GM18868 (cell line): Measurements from ENCODE around the gene ATP9B.
"Not testable (repeated sequence)": the region's sequence is repeated elsewhere in the genome, so short reads cannot be mapped to it uniquely, and the experiment has no call there.

Experiments
- ATAC-seq: cut with Tn5 transposase; IDR thresholded peaks from one replicate; pipeline ENCODE4 v1.9.1; 2021; ENCODE audit warnings: mild to moderate bottlenecking, moderate library complexity; ENCODE audit not compliant: unreplicated experiment

ATP9B gene

DNA sequence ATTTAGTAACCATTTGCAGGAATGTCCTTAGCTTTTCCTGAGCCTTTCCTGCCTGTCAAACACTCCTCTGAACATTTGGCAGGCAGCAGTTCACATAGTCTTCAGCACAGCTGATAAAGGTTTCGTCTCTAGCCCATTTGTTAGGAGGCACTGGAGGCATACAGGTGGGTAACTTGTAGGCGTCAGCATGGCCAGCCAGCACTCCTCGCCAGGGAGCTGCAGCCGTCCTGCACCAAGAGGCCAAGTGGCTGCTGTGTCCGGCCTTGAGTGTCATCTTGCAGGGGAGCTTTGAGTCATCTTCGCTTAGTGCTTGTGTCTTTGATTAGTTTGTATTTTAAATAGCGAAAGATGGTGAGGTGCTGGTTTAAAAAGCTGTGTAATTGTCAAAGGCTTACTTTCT is 206.3 kb downstream of the ATP9B start:
- ATAC-seq, result peak; percentile 40

DNA sequence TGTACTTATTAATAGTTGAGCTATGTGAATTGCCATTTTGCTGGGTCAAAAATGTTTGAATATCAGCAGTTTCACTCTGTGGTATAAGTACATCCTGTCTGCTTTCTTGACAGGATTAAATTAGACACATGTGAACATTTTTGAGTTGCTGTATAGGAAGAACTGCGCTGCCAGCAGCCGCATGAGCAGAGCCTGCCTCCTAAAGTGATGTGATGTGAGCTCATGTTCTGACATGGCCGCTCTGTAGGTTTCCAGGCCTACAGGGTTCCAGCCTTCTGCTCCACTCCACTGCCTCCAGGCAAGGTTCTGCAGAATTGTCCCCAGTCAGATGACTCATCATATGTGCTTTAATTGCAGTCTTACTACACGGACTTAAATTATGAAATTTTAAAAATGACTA is 206.8 kb downstream of the ATP9B start:
- ATAC-seq, result peak; percentile 91

DNA sequence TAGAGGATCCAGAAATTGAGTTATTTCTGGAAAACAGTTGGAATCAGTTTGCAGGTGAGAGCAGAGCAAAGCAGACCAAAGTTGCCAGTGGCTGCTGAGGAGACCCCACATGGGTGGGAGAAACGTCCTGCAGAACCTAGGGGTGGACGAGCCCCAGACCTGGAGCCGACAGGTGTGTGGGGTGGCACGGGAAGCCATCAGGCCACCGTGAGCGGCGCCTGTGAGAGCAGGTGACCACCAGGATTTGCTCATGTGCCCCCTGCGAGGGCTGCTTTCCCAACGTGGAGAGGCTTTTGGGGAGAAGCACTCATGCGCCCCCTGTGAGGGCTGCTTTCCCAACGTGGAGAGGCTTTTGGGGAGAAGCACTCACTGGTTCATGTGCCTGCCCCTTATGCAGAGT is 209.7 kb downstream of the ATP9B start:
- ATAC-seq, result no peak

DNA sequence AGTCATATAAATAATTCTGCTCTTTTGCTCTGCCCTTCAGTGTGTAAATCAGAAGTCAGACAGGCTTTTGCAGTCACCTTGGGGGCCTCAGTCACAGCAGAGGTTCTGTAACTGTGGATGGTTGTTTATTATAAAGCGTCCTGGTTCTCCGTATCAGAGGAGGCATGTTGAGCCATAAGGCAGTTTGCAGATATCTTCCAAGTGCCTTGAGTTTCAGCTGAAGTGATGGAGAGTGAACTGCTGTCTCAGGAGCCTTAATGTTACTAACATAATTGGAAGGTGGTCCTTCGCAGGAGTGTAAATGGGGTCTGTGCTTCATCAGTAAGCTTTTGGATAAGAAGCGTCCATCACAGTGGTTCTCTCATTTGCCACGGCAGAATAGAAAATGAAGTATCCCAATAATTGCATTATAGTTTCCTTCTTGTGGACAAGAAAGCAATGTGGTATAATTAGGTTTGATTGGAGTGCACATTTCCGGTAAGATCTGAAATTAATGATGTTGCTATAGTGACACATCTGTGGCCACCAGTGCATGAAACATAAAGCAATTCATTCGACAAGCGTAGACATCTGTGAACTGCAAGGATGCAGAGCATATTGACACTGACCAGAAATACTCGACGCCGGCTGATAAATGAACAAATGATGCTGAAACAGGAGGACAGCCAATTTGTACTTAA is 214.1 kb downstream of the ATP9B start:
- no peak for ATAC-seq

DNA sequence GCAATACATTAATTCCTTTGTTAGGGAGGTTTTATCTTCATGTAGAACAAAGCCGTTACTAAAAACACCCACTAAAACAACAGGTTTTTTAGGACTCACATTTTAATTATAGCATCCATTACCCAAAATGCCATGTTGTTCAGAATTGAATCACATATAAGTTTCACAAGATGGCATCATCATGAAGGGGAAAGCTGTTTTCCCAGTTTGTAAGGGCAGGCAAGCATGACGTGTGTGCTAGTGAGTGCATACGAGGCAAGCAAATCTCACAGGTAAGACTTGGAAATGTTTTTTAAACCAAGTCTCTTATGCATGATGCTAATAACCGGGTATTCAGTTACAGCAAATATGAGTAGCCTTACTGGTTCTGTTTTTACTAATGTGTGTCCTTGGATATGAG is 214.7 kb downstream of the ATP9B start:
- ATAC-seq, result no peak

DNA sequence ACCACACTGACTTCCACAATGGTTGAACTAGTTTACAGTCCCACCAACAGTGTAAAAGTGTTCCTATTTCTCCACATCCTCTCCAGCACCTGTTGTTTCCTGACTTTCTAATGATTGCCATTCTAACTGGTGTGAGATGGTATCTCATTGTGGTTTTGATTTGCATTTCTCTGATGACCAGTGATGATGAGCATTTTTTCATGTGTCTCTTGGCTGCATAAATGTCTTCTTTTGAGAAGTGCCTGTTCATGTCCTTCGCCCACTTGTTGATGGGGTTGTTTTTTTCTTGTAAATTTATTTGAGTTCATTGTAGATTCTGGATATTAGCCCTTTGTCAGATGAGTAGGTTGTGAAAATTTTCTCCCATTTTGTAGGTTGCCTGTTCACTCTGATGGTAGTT is 216.0 kb downstream of the ATP9B start:
- not testable (repeated sequence) for ATAC-seq

DNA sequence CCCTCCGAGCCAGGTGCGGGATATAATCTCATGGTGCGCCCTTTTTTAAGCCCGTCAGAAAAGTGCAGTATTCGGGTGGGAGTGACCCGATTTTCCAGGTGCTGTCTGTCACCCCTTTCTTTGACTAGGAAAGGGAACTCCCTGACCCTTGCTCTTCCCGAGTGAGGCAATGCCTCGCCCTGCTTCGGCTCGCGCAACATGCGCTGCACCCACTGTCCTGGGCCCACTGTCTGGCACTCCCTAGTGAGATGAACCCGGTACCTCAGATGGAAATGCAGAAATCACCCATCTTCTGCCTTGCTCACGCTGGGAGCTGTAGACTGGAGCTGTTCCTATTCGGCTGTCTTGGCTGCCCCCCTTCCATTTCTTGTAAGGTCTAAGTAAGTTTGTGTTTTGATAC is 221.2 kb downstream of the ATP9B start:
- ATAC-seq, result not testable (repeated sequence)

DNA sequence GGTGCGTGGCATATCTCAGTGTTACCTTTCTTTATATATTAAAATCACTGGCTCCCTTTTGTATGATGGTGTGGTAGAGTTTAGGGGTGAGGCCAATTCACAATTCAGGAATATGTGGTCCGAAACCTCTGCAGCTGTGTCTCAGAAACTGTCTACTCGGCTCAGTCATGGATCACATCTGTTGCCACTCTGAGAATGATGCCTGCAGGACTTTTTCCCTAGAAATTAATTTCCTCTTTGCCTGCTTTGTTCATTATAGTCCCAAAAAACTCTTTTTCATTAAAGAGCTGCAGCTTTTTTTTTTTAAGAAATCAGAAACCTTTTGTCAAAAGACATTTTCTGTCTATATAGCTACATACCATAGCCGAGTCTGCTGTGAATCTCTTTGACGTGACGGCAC is 221.7 kb downstream of the ATP9B start:
- ATAC-seq, result no peak

DNA sequence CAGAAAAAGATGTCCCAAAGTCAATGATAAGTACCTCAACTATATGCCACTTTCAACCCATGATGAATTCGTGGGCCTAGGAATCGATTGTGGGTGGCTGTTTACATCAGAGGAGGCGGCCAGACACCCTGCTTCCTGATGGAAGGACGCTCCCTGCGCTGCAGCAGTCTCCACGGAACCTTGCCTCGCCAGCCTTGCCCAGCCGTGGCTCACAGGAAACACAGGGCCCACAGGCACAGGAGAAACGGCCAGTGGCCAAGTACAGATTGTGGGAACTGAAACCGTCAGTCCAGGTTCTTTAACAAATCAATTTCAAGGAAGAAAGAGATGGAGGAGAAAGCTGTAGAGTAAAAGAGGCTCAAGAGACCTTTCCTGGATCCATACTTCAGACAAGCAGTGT is 225.0 kb downstream of the ATP9B start:
- no peak for ATAC-seq

DNA sequence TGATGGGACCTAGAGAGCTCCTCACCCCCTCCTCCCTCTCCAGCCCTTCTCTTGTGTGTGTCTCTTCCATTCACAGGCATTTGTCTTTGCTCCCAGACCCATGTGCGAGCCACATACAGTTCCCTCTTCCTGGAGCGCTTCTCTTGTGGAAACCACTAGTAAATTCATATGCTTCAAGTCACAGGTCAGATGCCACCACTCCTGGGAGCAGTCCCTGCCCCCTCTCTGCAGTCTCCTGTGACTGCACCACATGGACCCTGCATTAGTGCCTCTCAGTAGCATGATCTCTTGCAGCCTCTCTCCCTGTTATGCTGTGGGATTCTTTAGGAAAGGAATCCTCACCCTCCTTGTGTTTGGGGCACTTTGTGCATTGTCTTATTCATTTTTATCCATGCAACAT is 230.1 kb downstream of the ATP9B start:
- ATAC-seq, result no peak

DNA sequence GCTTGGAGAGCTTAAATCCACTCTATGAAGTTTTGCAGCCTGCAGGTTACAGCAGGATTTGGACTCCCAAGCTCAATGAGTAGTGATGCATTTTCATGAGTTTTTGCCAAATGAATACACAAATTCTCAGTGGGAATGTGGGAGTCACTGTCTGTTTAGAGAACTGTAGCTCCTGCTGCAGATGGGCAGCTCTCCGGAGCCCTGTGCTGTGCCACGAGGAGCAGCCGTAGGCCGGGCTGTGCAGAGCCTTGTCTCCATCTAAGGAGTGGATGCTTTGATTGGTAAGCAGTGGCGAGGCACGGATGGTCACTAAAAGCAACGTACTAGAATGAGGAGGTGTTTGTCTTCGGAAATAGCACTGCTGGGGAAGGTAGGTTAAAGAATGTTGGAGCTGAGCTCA is 230.5 kb downstream of the ATP9B start:
- no peak for ATAC-seq

DNA sequence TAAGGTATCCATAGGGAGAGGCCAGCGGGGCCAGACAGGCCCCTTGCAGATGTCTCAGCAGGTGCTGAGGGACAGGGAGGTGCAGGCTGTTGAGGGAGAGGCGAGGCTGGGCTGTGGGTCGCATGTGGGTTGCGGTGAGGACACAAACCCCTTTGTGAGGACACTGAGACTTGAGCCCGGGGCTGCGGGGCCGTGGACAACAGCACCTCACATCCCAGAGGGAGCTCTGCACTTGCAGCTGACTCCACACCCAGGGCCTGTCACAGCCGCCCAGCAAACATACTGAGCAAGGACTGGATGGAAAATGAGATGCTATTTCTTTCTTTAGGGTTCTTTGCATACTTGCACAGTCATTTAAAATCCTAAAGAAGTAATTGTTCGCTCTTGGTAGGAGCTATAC is 231.2 kb downstream of the ATP9B start:
- ATAC-seq, result no peak

DNA sequence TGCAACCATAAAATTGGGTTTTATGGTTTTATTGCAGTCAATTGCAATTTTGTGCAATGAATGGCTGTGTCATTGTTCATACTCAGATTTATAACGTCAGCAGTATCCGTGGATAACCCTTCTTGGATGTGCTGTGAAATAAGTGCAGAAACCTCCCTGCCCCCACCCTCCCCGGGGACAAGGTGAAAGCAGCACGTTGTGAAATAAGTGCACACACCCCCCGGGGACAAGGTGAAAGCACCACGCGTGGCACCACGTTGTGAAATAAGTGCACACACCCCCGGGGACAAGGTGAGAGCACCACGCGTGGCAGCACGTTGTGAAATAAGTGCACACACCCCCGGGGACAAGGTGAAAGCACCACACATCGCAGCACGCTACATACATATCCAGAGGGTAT is 232.9 kb downstream of the ATP9B start:
- no peak for ATAC-seq

DNA sequence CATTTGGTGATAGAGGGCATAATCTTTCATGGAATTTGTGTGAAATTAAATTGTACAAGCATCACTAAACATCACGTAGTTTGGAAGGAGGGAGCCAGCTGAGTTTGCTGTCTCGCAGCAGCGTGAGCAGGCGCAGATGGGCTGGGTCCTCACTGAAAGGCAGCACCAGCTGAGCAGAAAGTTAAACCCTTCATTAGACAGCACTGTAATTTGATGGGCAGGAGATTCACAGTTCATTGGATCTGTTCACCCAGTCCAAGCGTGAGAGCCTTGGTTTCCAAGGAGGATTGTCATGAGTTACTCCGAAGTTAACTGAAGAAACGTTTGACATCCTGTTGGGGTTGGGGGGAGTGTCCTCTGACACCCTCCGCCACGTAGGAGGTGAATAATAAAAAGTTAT is 236.7 kb downstream of the ATP9B start:
- no peak for ATAC-seq

DNA sequence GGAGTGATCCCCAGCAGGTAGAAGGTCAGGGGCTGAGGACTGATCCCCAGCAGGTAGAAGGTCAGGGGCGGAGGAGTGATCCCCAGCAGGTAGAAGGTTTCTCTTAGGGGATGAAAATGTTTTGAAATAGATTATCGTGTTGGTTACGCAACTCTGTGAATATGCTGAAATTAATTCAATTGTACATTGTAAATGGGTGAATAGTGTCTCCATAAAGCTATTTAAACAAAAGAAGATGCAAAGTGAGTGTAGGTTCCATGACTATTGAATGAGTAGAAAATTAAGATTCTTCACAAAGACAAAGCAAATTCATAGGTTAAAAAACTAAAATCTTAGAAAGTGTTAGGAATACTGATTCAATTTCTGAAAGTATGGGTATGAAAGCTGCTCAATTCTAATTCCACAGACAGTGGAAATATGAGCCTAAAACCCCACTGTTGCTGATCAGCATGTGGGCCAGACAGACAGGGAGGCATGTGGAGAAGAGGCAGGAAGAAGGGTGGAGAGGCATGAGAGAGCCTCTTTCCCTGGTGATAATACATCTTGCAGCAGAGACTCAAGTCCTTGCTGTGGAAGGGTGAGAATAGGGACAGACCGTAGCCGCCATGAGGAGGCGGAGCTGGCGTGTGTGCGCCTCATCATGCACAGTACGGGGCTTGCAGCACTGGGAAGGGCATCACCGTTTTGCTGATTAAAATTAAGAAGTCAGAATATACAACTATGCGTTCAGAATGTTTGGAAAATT is 240.6 kb downstream of the ATP9B start:
- ATAC-seq, result no peak

DNA sequence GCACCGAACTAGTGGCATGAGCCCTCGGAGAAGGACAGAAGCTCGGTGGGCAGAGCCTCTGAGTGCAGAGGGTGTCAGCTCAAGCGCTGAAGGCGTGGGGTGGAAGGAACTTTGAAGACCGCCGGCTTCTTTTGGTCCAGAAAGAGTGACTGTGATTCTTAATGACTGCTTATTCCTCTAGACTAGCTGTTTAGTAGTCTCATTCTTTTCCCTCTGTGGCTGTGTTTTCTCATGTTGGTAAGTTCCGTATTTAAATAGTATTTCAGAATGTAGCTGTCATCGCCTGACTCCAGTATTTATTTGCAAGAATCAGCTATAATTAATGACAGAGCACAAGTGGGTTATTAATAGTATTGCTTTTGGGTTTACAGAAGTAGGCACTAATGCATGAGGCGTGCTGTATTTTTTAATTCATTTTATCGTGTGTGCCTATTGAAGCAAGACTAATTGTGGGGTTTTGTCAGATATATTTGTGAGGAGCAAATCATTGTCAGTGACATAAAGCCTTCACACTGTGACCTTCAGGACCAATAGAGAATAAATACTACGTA is 245.7 kb downstream of the ATP9B start:
- ATAC-seq, result no peak

DNA sequence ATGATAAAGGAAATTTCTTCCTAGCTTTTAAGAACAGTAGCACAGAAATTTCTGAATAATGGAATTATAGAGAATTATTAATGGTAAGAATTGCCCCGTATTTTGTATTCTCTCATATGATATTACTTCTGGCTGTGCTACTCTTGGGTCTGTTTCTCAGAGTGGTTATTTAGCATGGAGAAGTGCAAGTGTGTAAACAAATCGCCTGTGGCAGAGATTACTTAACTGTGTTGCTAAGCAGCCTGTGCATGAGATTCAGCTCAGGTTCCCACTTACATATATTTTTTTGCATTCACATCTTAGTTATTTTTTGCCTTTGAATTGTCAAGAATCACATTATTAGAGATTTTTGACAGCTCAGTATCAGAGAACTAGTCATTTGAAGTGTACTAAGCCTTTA is 246.4 kb downstream of the ATP9B start:
- ATAC-seq, result no peak

DNA sequence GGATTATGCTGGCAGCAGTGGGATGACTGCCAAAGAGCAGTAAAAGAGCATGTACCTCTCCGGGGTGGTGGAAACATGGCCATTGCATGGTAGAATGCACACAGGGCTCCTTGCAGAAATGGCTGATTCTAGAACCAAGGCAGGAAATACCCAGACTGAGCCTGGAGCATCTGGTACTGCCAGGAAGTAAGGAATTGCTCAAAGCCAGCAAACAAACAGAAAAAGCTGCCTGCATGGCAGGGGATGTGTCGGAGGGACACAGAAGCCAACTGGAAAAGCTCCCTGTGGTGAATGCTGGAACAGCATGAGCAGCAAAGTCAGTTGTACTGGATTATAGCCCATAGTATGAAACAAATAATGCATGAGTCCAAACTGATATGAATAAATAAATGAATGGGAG is 248.5 kb downstream of the ATP9B start:
- no peak for ATAC-seq

DNA sequence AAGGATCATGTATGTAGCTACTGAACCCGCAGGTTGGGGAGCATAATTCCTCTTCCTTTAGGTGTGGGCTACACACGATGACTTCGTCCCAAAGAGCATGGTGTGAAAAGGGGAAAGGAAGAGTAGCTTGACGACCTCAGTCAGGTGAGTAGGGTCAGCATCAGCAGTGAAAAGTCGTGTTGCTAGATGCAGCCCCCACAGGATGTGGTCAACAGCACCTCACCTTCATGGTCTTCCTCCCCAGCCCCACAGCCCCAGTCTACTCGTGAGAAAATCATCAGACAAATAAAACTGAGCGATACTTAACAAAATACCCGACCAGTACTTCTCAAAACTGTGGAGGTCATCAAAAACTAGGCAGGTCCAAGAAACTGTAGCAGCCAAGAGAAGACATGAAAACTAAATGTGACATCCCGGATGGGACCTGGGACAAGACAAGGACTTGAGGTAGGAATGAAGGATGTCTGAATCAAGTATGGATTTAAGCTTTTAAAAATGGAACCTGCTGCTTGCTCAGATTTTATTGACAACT is 249.0 kb downstream of the ATP9B start:
- ATAC-seq, result no peak

DNA sequence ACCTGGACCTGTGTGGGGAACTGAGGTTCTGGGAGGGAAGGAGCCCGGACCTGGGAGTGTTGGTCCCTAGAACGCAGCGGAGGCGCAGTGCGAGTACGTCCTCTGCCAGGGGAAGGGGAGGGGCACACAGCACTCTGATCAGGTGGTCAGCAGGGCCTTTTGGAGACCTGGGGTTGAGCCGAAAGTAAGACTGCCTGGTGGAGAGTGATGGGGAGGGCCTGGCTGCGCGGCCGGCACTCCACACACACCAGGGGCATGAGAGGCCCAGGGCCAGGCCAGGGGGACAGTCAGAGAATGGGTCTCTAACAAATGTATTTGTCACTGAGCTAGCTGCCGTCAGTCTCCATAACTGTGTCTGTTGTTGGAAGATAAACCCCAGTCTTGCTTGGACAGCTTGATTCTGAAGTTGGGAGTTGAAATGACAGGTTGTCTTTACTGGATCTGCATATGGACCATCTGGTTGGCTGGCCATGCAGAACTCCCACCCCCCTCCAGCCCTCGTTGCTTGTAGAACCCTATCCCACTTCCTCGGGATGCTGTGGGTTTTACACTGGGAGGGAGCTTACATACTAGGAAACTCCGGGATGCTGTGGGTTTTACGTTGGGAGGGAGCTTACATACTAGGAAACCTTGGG is 251.1 kb downstream of the ATP9B start:
- no peak for ATAC-seq

DNA sequence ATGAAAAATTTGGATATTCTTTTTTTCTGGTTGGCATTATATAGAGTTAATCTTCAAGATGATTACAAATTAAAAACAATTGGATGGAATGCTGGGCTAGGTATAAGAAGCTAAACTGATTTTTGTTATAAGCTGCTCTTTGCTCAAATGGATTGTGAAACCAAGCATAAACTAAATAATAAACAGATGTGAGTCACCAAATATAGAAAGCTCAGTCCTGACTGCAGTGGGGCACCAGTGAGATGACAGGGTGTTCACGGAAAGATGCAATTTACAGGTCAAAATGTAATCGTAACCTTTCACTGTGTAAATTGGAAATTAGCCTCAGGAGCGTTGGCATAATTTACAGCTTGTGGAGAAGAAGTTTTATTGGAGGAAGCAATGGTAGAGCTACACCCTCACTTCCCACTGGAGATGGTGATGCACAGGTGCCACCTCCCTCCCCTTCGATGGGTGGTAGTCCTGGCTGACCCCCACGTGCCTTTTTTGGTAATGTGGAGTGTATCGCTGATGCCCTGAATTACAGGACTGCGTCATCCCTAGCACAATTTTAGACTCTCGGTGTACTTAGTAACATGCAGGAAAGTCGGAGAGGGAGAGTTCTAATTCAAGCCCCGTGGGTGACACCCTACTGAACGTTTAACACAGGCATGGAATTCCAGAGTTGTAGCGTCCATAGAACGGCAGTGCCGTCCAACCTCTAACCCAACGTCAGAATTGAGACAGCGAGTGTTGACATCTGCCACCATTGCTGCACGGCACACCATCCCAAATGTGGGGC is 252.6 kb downstream of the ATP9B start:
- ATAC-seq, result no peak
